Caco-2 (cell line): ENCODE measurements around the gene SAMD11. TPM values are rescaled to one million over a fixed set of nuclear protein-coding genes. Genes with fewer than 3 reads are reported as not detected.

ENCODE experiments used
- BruUV-seq: library from RNA; stranded (reverse); fragments of 400-500 nt; replicated peaks from 2 replicates; lab custom pipeline; 2021; lab: Mats Ljungman, UMichigan
- CTCF ChIA-PET: fragments of 300-600 bp; sonication (Branson Sonifier 250); formaldehyde crosslinking; loops from one replicate; lab custom pipeline; 2022; ENCODE audit warnings: antibody characterized with exemption; lab: Charles Lee
- POLR2A ChIA-PET: fragments of 300-600 bp; sonication (Branson Sonifier 250); formaldehyde crosslinking; loops from one replicate; lab custom pipeline; 2022; ENCODE audit warnings: antibody characterized with exemption; lab: Charles Lee
- DNase-seq, 2 experiments: peaks; one replicate each; pipeline versions ENCODE4 v3.0.0 to v3.0.0-alpha.2; 2020 to 2022
- H3K27me3 ChIP-seq: replicated peaks from 2 replicates; pipeline ENCODE4 v1.6.0; 2011; ENCODE audit warnings: low read length; ENCODE audit not compliant: control insufficient read depth, insufficient read depth
- H3K36me3 ChIP-seq: 2 replicates; pipeline ENCODE4 v1.5.1; 2011; ENCODE audit warnings: low read length; ENCODE audit not compliant: control insufficient read depth, insufficient read depth
- H3K4me1 ChIP-seq: fragments of 250-450 bp; sonication (Bioruptor Pico); 2 replicates; pipeline ENCODE4 v1.5.1; 2020; ENCODE audit warnings: mild to moderate bottlenecking
- H3K4me3 ChIP-seq: 2 replicates; pipeline ENCODE4 v1.5.1; 2011; ENCODE audit warnings: low read depth, mild to moderate bottlenecking, control low read depth, low read length
- H3K9me3 ChIP-seq: fragments of 250-450 bp; sonication (Bioruptor Pico); 2 replicates; pipeline ENCODE4 v1.5.1; 2020; ENCODE audit warnings: mild to moderate bottlenecking, moderate library complexity
- H3K27ac Mint-ChIP-seq: one replicate; pipeline ENCODE4 v1.8.0; 2022; ENCODE audit warnings: mixed read lengths; ENCODE audit not compliant: unreplicated experiment
- H3K27me3 Mint-ChIP-seq: one replicate; pipeline ENCODE4 v1.8.0; 2022; ENCODE audit warnings: mixed read lengths; ENCODE audit not compliant: insufficient read depth, unreplicated experiment
- H3K36me3 Mint-ChIP-seq: one replicate; pipeline ENCODE4 v1.8.0; 2022; ENCODE audit warnings: mild to moderate bottlenecking, mixed read lengths; ENCODE audit not compliant: insufficient read depth, unreplicated experiment
- H3K4me1 Mint-ChIP-seq: one replicate; pipeline ENCODE4 v1.8.0; 2022; ENCODE audit warnings: low read depth, mixed read lengths; ENCODE audit not compliant: unreplicated experiment
- H3K4me3 Mint-ChIP-seq: one replicate; pipeline ENCODE4 v1.8.0; 2022; ENCODE audit warnings: mild to moderate bottlenecking, moderate library complexity, mixed read lengths; ENCODE audit not compliant: unreplicated experiment
- H3K9me3 Mint-ChIP-seq: one replicate; pipeline ENCODE4 v1.8.0; 2022; ENCODE audit warnings: mixed read lengths; ENCODE audit not compliant: unreplicated experiment
- CTCF ChIP-seq, 2 experiments: fragments of 200-600 bp in 1 of 2; IDR thresholded peaks; 1 replicate in 1 of 2; 2 replicates in 1 of 2; pipeline versions ENCODE4 v1.5.1 to v1.8.0; 2011 to 2022; ENCODE audit warnings: antibody characterized with exemption in 1 of 2, control low read depth in 1 of 2, inconsistent platforms in 1 of 2, low read depth in 1 of 2, low read length in 1 of 2, mild to moderate bottlenecking in 1 of 2, moderate library complexity in 1 of 2; ENCODE audit not compliant: insufficient read depth in 1 of 2, severe bottlenecking in 1 of 2, unreplicated experiment in 1 of 2
- intact Hi-C: fragments of 100-400 bp; cut with micrococcal nuclease; formaldehyde crosslinking; loops from one replicate; pipeline ENCODE4 v1.10.0; 2022; ENCODE audit not compliant: unreplicated experiment
- total RNA-seq: library from RNA; stranded (reverse); gene quantifications from 2 replicates; pipeline ENCODE4 v1.2.3, GENCODE V29; 2022

SAMD11 gene
- total RNA-seq, 1 experiment from 2014 or later, result 0.54 TPM

GRCh38 chr1:934991-935750 lies 11.4 kb downstream of the SAMD11 start:
- no peaks in the 10 kb centered on the region for H3K36me3 Mint-ChIP-seq
- H3K27me3 Mint-ChIP-seq, result peaks cover 4% of the 10 kb centered on the region
- intact Hi-C loops, result loop anchor here (5.0 kb wide), 1 partner anchor 33 kb away; no protein-coding TSS in a partner anchor
- H3K27ac Mint-ChIP-seq, result no peak overlapping the region
- ChIA-PET POLR2A (no interaction called here), CTCF (no interaction called here)
- Histone ChIP-seq H3K36me3 (no peaks in the 10 kb centered on the region), H3K4me3 (no peak overlapping the region), H3K27me3 (peaks cover 2% of the 10 kb centered on the region; the same call in 1 of the 2 replicates), H3K9me3 (no peaks in the 10 kb centered on the region), H3K4me1 (no peaks in the 10 kb centered on the region)
- no peaks in the 10 kb centered on the region for H3K9me3 Mint-ChIP-seq
- no peak overlapping the region for H3K4me3 Mint-ChIP-seq
- no TSS peak for BruUV-seq
- peaks cover 6% of the 10 kb centered on the region for H3K4me1 Mint-ChIP-seq
- no peak for DNase-seq
- no peak for TF ChIP-seq CTCF (IDR thresholded peaks at IDR 0.05; ENCODE audit: insufficient read depth in 1 of 2, low read depth in 1 of 2, low read length in 1 of 2, severe bottlenecking in 1 of 2, unreplicated experiment in 1 of 2)

GRCh38 chr1:935751-936231 lies 12.1 kb downstream of the SAMD11 start:
- POLR2A ChIA-PET, result no interaction called here
- peaks cover 6% of the 10 kb centered on the region for H3K4me1 Mint-ChIP-seq
- peaks cover 6% of the 10 kb centered on the region; the same call in 1 of the 2 replicates for H3K27me3 ChIP-seq
- no TSS peak for BruUV-seq
- no peak for TF ChIP-seq CTCF (IDR thresholded peaks at IDR 0.05; ENCODE audit: insufficient read depth in 1 of 2, low read depth in 1 of 2, low read length in 1 of 2, severe bottlenecking in 1 of 2, unreplicated experiment in 1 of 2)
- peaks cover 3% of the 10 kb centered on the region for H3K36me3 Mint-ChIP-seq
- CTCF ChIA-PET, result no interaction called here
- no peaks in the 10 kb centered on the region for H3K36me3 ChIP-seq
- no peak for DNase-seq
- no peak overlapping the region for H3K4me3 Mint-ChIP-seq
- H3K27ac Mint-ChIP-seq, result no peak overlapping the region
- H3K4me1 ChIP-seq, result peaks cover 5% of the 10 kb centered on the region
- H3K9me3 Mint-ChIP-seq, result no peaks in the 10 kb centered on the region
- intact Hi-C loops, result loop anchor here (5.0 kb wide), 1 partner anchor 33 kb away; no protein-coding TSS in a partner anchor
- H3K9me3 ChIP-seq, result no peaks in the 10 kb centered on the region
- peaks cover 4% of the 10 kb centered on the region for H3K27me3 Mint-ChIP-seq
- no peak overlapping the region for H3K4me3 ChIP-seq

- Mint-ChIP-seq H3K9me3 (no peaks in the 10 kb centered on the region), H3K4me3 (no peak overlapping the region), H3K27me3 (peaks cover 6% of the 10 kb centered on the region), H3K4me1 (peaks cover 6% of the 10 kb centered on the region), H3K36me3 (peaks cover 7% of the 10 kb centered on the region), H3K27ac (no peak overlapping the region)
- H3K27me3 ChIP-seq, result peaks cover 6% of the 10 kb centered on the region; the same call in 1 of the 2 replicates
- CTCF ChIA-PET, result no interaction called here
- no TSS peak for BruUV-seq
- H3K36me3 ChIP-seq, result no peaks in the 10 kb centered on the region
- POLR2A ChIA-PET, result no interaction called here
- no peak overlapping the region for H3K4me3 ChIP-seq
- TF ChIP-seq CTCF (IDR thresholded peaks at IDR 0.05; ENCODE audit: insufficient read depth in 1 of 2, low read depth in 1 of 2, low read length in 1 of 2, severe bottlenecking in 1 of 2, unreplicated experiment in 1 of 2), result no peak
- intact Hi-C loops, result loop anchor here (5.0 kb wide), 1 partner anchor 34 kb away; no protein-coding TSS in a partner anchor
- no peaks in the 10 kb centered on the region for H3K9me3 ChIP-seq
- no peak for DNase-seq
- H3K4me1 ChIP-seq, result peaks cover 12% of the 10 kb centered on the region
Observed at GRCh38 chr1:936348-937264, 12.9 kb downstream of the SAMD11 start.
